Bronchial epithelial cell (primary cell): ENCODE measurements around the gene LRP5. TPM values are rescaled to one million over a fixed set of nuclear protein-coding genes. Genes with fewer than 3 reads are reported as not detected.

Experiments used
- DNase-seq: peaks from one replicate; pipeline ENCODE4 v3.0.0-alpha.2; 2010; ENCODE audit warnings: low read depth
- FAIRE-seq: peaks from 2 replicates; lab custom pipeline; 2011; peaks lifted over from hg19 to GRCh38; lab: Jason Lieb, UNC
- H3K27me3 ChIP-seq: 2 replicates; pipeline ENCODE4 v1.5.1; 2011; ENCODE audit warnings: low read length; ENCODE audit not compliant: control insufficient read depth, insufficient read depth
- H3K36me3 ChIP-seq: 2 replicates; pipeline ENCODE4 v1.5.1; 2011; ENCODE audit warnings: low read length; ENCODE audit not compliant: control insufficient read depth, insufficient read depth
- H3K4me3 ChIP-seq: 2 replicates; pipeline ENCODE4 v1.5.1; 2011; ENCODE audit warnings: mild to moderate bottlenecking, low read depth, low read length, control low read depth
- CTCF ChIP-seq: IDR thresholded peaks from 2 replicates; pipeline ENCODE4 v1.5.1; 2011; ENCODE audit warnings: mild to moderate bottlenecking, moderate library complexity, low read length, control low read depth, inconsistent platforms; ENCODE audit not compliant: insufficient read depth, severe bottlenecking
- total RNA-seq: library from RNA; depleted of rRNA; stranded (reverse); fragments of >200 nt; gene quantifications from 2 replicates; pipeline ENCODE4 v1.2.1, GENCODE V29; 2014

LRP5 gene
- total RNA-seq, 1 donor from 2014 or later, result 21.6 TPM

DNA sequence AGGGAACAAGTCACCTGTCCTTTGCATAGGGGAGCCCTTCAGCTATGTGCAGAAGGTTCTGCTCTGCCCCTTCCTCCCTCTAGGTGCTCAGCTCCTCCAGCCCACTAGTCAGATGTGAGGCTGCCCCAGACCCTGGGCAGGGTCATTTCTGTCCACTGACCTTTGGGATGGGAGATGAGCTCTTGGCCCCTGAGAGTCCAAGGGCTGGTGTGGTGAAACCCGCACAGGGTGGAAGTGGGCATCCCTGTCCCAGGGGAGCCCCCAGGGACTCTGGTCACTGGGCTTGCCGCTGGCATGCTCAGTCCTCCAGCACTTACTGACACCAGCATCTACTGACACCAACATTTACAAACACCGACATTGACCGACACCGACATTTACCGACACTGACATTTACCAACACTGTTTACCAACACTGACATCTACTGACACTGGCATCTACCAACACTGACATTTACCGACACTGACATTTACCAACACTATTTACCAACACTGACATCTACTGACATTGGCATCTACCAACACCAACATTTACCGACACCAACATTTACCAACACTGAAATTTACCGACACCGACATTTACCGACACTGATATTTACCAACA, 76.3 kb downstream of the LRP5 start:
- peak; percentile 13 for FAIRE-seq
- H3K36me3 ChIP-seq, result peaks cover 9% of the 10 kb centered on the region
- no peak for TF ChIP-seq CTCF
- no peak for DNase-seq
- H3K4me3 ChIP-seq, result no peak overlapping the region
- H3K27me3 ChIP-seq, result no peaks in the 10 kb centered on the region

DNA sequence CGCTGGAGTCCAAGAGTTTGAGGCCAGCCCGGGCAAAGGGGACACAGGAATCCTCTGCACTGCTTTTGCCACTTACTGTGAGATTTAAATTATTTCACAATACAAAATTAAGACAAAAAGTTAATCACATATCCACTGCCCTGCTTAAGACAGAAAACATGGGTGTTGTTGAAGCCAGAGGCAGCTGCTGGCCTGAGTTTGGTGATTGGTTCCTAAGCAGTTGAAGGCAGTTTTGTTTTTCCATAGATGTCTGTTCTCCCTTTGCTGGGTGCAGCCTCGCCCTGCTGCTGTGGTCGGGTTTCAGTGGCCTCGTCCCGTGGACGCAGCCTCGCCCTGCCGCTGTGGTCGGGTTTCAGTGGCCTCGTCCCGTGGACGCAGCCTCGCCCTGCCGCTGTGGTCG, 77.9 kb downstream of the LRP5 start:
- TF ChIP-seq CTCF, result no peak
- H3K36me3 ChIP-seq, result peaks cover 9% of the 10 kb centered on the region
- H3K27me3 ChIP-seq, result no peaks in the 10 kb centered on the region
- DNase-seq (no peak), FAIRE-seq (no peak)
- H3K4me3 ChIP-seq, result no peak overlapping the region

- Histone ChIP-seq H3K36me3 (peaks cover 5% of the 10 kb centered on the region), H3K27me3 (no peaks in the 10 kb centered on the region), H3K4me3 (no peak overlapping the region)
- DNase-seq, result no peak
- no peak for TF ChIP-seq CTCF
- no peak for FAIRE-seq
Observed at GRCh38 chr11:68392822-68393221, 80.4 kb downstream of the LRP5 start.

- TF ChIP-seq CTCF, result no peak
- no peaks in the 10 kb centered on the region for H3K27me3 ChIP-seq
Observed at GRCh38 chr11:68396516-68396915, 84.1 kb downstream of the LRP5 start.

GRCh38 chr11:68397256-68397655, 84.9 kb downstream of the LRP5 start:
- no peak overlapping the region for H3K4me3 ChIP-seq
- no peak for TF ChIP-seq CTCF
- no peak for FAIRE-seq
- H3K27me3 ChIP-seq, result no peaks in the 10 kb centered on the region
- no peak for DNase-seq
- H3K36me3 ChIP-seq, result peaks cover 1% of the 10 kb centered on the region

More at GRCh38 chr11:68396516-68396915, 84.1 kb downstream of the LRP5 start:
- DNase-seq (no peak), FAIRE-seq (no peak)
- H3K4me3 ChIP-seq, result no peak overlapping the region
- H3K36me3 ChIP-seq, result peaks cover 3% of the 10 kb centered on the region
